ENCODE results near the gene SHCBP1L.

- no peak for TF ChIP-seq POLR2A (IDR thresholded peaks at IDR 0.05; ENCODE audit: low read length)
- TF ChIP-seq GATA1 (IDR thresholded peaks at IDR 0.05; ENCODE audit: low read depth, low read length), result no peak
These were observed 42.8 kb downstream of the SHCBP1L start for GRCh38 chr1:182910143-182910542.
